Spinal cord (tissue), 10 donors: ENCODE results near the gene LSAMP. TPM values are rescaled to one million over a fixed set of nuclear protein-coding genes. Genes with fewer than 3 reads are reported as not detected.

Experiments
- DNase-seq, 6 donors: peaks; one replicate each; pipeline versions ENCODE4 v3.0.0 to v3.0.0-alpha.2; 2013 to 2015; ENCODE audit warnings: low spot score in 6 of 6, low read depth in 4 of 6
- H3K27ac ChIP-seq: one replicate; pipeline ENCODE4 v1.5.1; 2013; ENCODE audit warnings: low read depth, low read length, control low read depth
- H3K27me3 ChIP-seq: one replicate; pipeline ENCODE4 v1.6.1; 2013; ENCODE audit warnings: low read length; ENCODE audit not compliant: control insufficient read depth, insufficient read depth
- H3K36me3 ChIP-seq: one replicate; pipeline ENCODE4 v1.6.1; 2013; ENCODE audit warnings: low read length; ENCODE audit not compliant: control insufficient read depth, insufficient read depth
- H3K4me1 ChIP-seq: one replicate; pipeline ENCODE4 v1.6.1; 2013; ENCODE audit warnings: low read length; ENCODE audit not compliant: control insufficient read depth, insufficient read depth
- H3K4me3 ChIP-seq: one replicate; pipeline ENCODE4 v1.5.1; 2013; ENCODE audit warnings: low read depth, low read length, control low read depth
- H3K9me3 ChIP-seq: one replicate; pipeline ENCODE4 v1.6.1; 2013; ENCODE audit warnings: low read length; ENCODE audit not compliant: control insufficient read depth, insufficient read depth
- WGBS: methylation state at CpG from one replicate; pipeline ENCODE4 v1.1.5; 2013; ENCODE audit warnings: missing lambda C conversion rate; ENCODE audit not compliant: insufficient coverage; 5-methylcytosine and 5-hydroxymethylcytosine counted together
- polyA plus RNA-seq, 2 donors: library from polyadenylated mRNA; unstranded; fragments of 120-200 nt; gene quantifications; one replicate each; pipeline ENCODE4 v1.2.1, GENCODE V29; 2013; ENCODE audit not compliant: insufficient read length in 2 of 2
- total RNA-seq, 2 donors: library from RNA; depleted of rRNA in 1 of 2; stranded (reverse); fragments of 120-200 nt in 1 of 2; fragments of >200 nt in 1 of 2; gene quantifications; one replicate each; pipeline versions ENCODE4 v1.2.3 to v1.2.4, GENCODE V29; 2013 to 2014
- donor health status: healthy.

The LSAMP gene
- total and polyA plus RNA-seq, 4 donors = 69.4 to 174 (median 108) TPM

DNA sequence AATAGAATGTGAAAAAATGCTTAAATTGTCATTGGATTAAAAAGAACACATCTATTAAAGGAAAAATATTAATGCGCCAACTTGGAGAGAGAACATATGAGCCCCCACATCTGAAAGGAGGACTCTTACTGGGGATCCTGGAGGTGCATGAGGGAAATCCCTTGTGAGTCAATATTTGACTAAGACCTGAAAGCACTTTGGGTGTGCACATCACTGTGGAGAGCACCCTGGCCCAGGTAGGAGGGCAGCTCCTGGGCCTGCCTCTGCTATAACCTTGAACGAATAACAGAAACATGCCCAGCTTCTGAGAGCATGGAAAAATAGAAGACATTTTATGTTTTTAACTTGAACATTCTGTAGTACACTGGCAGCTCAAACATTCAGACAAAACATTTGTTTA, 622.2 kb downstream of the LSAMP start:
- H3K27me3 ChIP-seq = no peaks in the 10 kb centered on the region
- no CpG with 5 or more reads among the region's 2 CpGs for WGBS
- DNase-seq = no peak
- no peak overlapping the region for H3K27ac ChIP-seq
- H3K4me3 ChIP-seq = no peak overlapping the region
- H3K36me3 ChIP-seq = no peaks in the 10 kb centered on the region
- no peaks in the 10 kb centered on the region for H3K4me1 ChIP-seq
- no peaks in the 10 kb centered on the region for H3K9me3 ChIP-seq

DNA sequence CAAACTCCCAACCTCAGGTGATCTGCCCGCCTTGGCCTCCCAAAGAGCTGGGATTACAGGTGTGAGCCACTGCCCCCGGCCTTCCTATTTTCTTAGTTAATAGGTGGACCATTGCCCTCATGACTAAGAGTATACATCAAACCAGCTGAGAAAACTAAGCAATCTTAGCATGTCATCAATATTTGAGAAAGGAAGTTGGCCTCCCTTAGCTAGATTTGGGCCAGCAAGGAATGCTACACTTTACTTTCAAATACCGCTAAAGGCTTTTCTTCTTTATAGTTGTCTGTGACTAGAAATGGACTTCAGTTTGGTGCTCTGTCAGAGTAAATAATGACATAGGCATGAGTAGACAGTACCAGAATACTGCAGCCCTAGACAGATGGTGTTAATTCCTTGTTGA, 622.7 kb downstream of the LSAMP start:
- no peak overlapping the region for H3K27ac ChIP-seq
- H3K27me3 ChIP-seq = no peaks in the 10 kb centered on the region
- DNase-seq = no peak
- no peaks in the 10 kb centered on the region for H3K36me3 ChIP-seq
- H3K9me3 ChIP-seq = no peaks in the 10 kb centered on the region
- WGBS = no CpG with 5 or more reads among the region's 3 CpGs
- H3K4me1 ChIP-seq = no peaks in the 10 kb centered on the region
- H3K4me3 ChIP-seq = no peak overlapping the region

DNA sequence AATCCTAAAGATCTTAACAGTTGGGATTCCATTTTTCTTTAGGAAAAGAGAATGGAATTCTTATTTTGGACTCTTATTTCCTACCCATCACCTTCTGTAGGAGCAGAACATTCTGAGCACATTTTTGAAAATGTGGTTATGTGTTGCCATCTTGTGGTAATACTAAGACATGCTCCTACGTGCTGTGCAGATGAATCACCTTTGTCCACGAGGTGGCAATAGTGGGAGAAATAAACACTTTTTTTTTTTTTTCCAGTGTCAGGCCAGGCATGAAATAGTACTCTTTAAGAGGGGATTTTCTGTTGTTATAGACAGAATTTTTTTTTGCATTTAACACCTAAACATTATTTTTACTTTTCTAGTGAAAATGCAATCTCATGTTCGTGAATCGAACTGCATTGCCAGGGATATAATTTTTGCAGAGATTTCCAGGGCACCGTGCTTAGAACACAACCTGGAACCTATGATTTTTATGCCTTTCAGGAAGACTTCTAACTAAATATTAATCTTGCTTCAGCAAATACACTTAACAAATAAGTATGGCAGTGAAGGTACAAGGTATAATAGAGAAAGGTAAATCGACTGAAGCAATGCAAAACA, 625.4 kb downstream of the LSAMP start:
- H3K9me3 ChIP-seq = no peaks in the 10 kb centered on the region
- WGBS = no CpG with 5 or more reads among the region's 6 CpGs
- peak; percentile 79 to 98 (median 84) for DNase-seq
- H3K36me3 ChIP-seq = no peaks in the 10 kb centered on the region
- H3K27me3 ChIP-seq = no peaks in the 10 kb centered on the region
- no peak overlapping the region for H3K27ac ChIP-seq
- H3K4me3 ChIP-seq = no peak overlapping the region
- H3K4me1 ChIP-seq = no peaks in the 10 kb centered on the region

DNA sequence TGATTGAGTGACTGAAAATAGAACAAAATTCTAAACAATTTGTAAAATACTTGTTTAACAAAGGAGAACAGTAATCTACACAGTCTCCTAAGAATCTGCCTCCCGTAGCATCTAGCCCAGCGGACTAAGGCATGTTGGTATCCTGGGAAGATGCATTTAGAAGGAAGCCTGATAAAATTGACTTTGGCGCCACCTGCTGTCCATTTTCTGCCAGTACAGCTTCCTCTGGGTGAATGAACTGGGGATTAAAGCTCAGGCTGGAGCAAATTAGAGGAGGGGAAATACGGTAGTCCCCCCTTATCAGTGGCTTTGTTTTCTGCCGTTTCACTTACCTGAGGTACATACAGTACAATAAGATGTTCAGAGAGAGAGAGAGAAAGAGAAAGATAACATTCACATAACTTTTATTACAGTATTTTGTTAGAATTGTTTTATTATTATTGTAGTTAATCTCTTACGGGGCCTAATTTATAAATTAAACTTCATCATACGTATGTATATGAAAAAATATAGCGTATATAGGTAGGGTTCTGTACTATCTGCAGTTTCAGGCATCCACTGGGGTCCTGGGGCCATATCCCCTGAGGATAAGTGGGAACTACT, 630.4 kb downstream of the LSAMP start:
- H3K4me3 ChIP-seq = no peak overlapping the region
- no peaks in the 10 kb centered on the region for H3K9me3 ChIP-seq
- peak; percentile 63 to 97 (median 84) for DNase-seq
- no CpG with 5 or more reads among the region's 8 CpGs for WGBS
- no peaks in the 10 kb centered on the region for H3K27me3 ChIP-seq
- no peaks in the 10 kb centered on the region for H3K4me1 ChIP-seq
- no peak overlapping the region for H3K27ac ChIP-seq
- peaks cover 3% of the 10 kb centered on the region for H3K36me3 ChIP-seq

DNA sequence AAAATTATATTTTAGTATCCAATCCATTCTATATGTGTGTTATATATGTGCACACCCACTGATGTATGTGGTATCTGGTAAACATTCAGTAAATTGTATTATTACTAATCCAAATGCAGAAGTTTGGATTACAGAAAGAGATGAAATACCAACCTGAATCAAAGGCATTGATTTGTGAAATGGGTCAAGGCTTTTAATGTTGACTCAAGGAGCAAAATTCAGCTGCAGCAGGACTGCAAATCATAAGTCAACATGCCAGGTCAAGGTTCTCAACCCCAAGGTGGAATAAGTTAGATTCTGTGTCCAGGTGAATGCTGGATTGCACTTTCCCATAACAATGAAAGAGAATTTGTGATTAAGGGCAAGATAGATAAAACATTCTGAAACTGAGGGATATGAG, 631.3 kb downstream of the LSAMP start:
- no peaks in the 10 kb centered on the region for H3K4me1 ChIP-seq
- H3K36me3 ChIP-seq = peaks cover 9% of the 10 kb centered on the region
- no peak for DNase-seq
- H3K27me3 ChIP-seq = no peaks in the 10 kb centered on the region
- H3K27ac ChIP-seq = no peak overlapping the region
- H3K4me3 ChIP-seq = no peak overlapping the region
- H3K9me3 ChIP-seq = no peaks in the 10 kb centered on the region

DNA sequence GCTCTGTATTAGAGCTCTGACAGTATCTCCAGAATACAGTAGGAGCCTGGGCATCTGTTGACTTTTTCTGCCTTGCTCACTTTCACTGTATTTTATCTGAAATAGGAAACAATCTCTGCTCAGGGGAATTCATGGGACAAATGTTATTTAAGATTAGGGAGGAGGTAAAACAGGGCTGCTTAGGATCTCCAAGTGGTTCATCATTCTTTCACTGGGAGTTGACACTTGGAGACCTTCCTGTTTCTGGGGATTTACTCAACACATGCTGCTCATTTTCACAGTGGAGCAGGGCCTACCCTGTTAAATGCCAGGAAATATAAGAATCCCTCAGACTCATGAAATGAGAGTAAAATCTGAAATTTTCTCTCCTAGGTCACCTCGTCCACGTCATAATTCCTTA, 636.5 kb downstream of the LSAMP start:
- no peak overlapping the region for H3K4me3 ChIP-seq
- H3K27me3 ChIP-seq = no peaks in the 10 kb centered on the region
- H3K27ac ChIP-seq = no peak overlapping the region
- peaks cover 10% of the 10 kb centered on the region for H3K36me3 ChIP-seq
- DNase-seq = no peak
- WGBS = no CpG with 5 or more reads among the region's 2 CpGs
- H3K4me1 ChIP-seq = no peaks in the 10 kb centered on the region
- no peaks in the 10 kb centered on the region for H3K9me3 ChIP-seq

DNA sequence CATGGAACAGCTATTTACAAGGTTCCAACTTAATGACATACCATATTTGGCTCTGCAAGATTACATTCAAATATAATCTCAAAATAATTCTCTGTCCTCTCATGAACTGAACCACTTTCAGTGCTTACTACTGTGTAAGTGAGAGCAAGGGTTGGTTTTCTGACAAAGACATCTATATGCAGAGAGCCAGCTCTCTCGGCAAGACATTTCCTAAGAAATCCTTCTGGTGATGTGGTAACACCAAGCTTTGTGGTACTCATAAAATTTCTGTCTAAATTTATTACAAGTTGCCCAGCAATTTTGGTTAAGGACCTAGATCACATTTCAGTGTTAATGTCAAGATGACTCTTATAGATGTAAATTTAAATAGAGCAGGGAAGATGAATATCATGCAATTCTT, 637.0 kb downstream of the LSAMP start:
- Histone ChIP-seq H3K4me1 (no peaks in the 10 kb centered on the region), H3K36me3 (peaks cover 10% of the 10 kb centered on the region), H3K27me3 (no peaks in the 10 kb centered on the region), H3K4me3 (no peak overlapping the region), H3K9me3 (no peaks in the 10 kb centered on the region), H3K27ac (peak overlapping the region; percentile 10)
- DNase-seq = no peak
- WGBS = no CpG with 5 or more reads among the region's 1 CpG

DNA sequence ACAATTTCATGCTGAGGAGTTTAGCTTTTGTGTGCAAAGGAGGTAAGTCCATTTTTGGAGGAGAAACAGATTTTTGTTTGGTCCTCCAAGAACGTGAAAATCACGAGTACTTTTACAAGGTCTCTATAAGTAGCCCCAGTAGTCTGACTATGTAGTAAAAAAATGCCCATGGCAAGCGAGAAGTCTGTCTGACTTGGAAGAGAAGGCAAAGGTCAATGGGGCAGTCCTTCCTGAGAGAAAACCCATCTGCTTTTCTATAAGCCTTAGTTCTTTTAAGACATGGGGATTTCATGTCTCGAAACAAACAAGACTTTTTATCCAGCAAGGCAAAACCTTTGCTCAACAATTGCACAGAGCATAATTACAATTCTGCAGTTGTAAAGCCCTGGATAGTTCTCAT, 638.8 kb downstream of the LSAMP start:
- H3K4me1 ChIP-seq = no peaks in the 10 kb centered on the region
- no peak overlapping the region for H3K27ac ChIP-seq
- peaks cover 10% of the 10 kb centered on the region for H3K36me3 ChIP-seq
- no peak overlapping the region for H3K4me3 ChIP-seq
- no peaks in the 10 kb centered on the region for H3K9me3 ChIP-seq
- DNase-seq = no peak
- WGBS = 71% methylated on average over 3 of the region's 4 CpGs
- no peaks in the 10 kb centered on the region for H3K27me3 ChIP-seq

DNA sequence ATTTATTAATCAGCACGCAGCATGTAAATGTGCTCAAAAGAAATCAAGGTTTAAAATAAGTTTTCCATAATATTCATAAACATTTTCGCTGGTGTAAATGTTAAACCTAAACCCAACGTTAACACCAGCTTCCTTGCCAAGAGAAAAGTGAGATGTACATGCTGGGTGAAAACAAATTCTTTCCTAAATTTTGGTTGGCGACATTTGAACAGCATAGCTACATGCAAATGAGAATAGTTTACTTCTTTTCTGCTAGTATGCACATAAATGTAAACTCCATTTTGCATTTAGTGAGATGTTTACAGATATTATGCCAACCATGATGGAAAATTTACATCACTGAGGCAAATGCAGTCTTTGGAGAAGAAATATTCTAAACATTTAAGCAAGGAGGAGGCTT, 639.8 kb downstream of the LSAMP start:
- Histone ChIP-seq H3K4me1 (no peaks in the 10 kb centered on the region), H3K36me3 (peaks cover 10% of the 10 kb centered on the region), H3K27me3 (no peaks in the 10 kb centered on the region), H3K9me3 (no peaks in the 10 kb centered on the region), H3K27ac (no peak overlapping the region), H3K4me3 (no peak overlapping the region)
- no CpG with 5 or more reads among the region's 4 CpGs for WGBS
- no peak for DNase-seq

DNA sequence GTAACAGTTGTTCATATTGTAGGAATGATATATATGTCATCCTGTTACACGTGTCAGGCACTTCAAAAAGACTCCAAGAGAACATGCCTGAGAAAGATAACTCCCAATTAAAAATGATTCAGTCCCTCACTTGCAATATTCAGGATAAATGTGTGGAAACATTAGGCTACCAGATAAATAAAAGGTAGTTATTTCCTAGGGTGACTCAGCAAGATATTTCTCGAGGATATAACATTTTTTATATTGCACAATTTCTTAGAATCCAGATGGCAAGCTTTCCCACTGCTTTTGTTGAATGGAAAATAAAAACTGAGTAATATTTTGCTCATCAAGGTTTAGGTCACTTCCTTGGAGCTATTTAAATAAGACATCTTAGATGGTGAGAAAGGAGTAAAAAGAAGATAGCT, 640.6 kb downstream of the LSAMP start:
- DNase-seq = no peak
- peaks cover 7% of the 10 kb centered on the region for H3K36me3 ChIP-seq
- WGBS = no CpG with 5 or more reads among the region's 2 CpGs
- no peaks in the 10 kb centered on the region for H3K4me1 ChIP-seq
- no peaks in the 10 kb centered on the region for H3K27me3 ChIP-seq
- no peak overlapping the region for H3K27ac ChIP-seq
- no peaks in the 10 kb centered on the region for H3K9me3 ChIP-seq
- H3K4me3 ChIP-seq = no peak overlapping the region
